Ovary (tissue), 10 donors: ENCODE measurements around the gene ASPSCR1. TPM values are rescaled to one million over a fixed set of nuclear protein-coding genes. Genes with fewer than 3 reads are reported as not detected.
A peak's percentile ranks its signal among the peaks of the same experiment; 100 is the strongest.

ENCODE experiments used
- DNase-seq, 5 donors: peaks; one replicate each; pipeline ENCODE4 v3.0.0-alpha.2; 2019 to 2020
- H3K27ac ChIP-seq, 2 donors: fragments of 200-600 bp; one replicate each; pipeline versions ENCODE4 v1.5.1 to v1.8.0; 2019 to 2022
- H3K27me3 ChIP-seq: fragments of 200-600 bp; one replicate; pipeline ENCODE4 v1.8.0; 2022
- H3K36me3 ChIP-seq: fragments of 200-600 bp; sonication (generic); one replicate; pipeline ENCODE4 v1.5.1; 2019
- H3K4me1 ChIP-seq: one replicate; pipeline ENCODE4 v1.8.1; 2013; ENCODE audit warnings: mild to moderate bottlenecking, moderate library complexity; ENCODE audit not compliant: insufficient read depth
- H3K4me3 ChIP-seq: fragments of 200-600 bp; sonication (generic); one replicate; pipeline ENCODE4 v1.5.1; 2017
- H3K9me3 ChIP-seq, 2 donors: fragments of 200-600 bp in 1 of 2; sonication (generic) in 1 of 2; one replicate each; pipeline versions ENCODE4 v1.5.1 to v1.8.1; 2013 to 2019; ENCODE audit warnings: mild to moderate bottlenecking in 1 of 2, moderate library complexity in 1 of 2
- EP300 ChIP-seq: sonication (generic); formaldehyde crosslinking; IDR thresholded peaks from one replicate; pipeline ENCODE4 v1.6.1; 2017; ENCODE audit warnings: antibody characterized with exemption
- POLR2A ChIP-seq: fragments of 450-650 bp; IDR thresholded peaks from one replicate; pipeline ENCODE4 v1.6.1; 2017; ENCODE audit warnings: antibody characterized with exemption, mild to moderate bottlenecking, moderate library complexity
- WGBS, 3 donors: extraction: QIAGEN DNeasy Blood & Tissue Kit in 1 of 3; methylation state at CpG; one replicate each; pipeline versions ENCODE4 v1.1.5 to v1.1.7; 2013 to 2017; 5-methylcytosine and 5-hydroxymethylcytosine counted together
- intact Hi-C, 4 donors: fragments of 100-400 bp; cut with DNase I; formaldehyde crosslinking; loops; one replicate each; pipeline versions ENCODE4 v1.11.0 to v1.15.1; 2022 to 2023
- long read RNA-seq, 3 donors: library from polyadenylated mRNA in 2 of 3; unstranded in 2 of 3; transcript quantifications; one replicate each; pipeline ENCODE4 v2.0.0 and lab custom pipeline, GENCODE V29; 2021 to 2026
- polyA plus RNA-seq, 2 donors: library from polyadenylated mRNA; stranded (reverse); fragments of 200-250 nt in 1 of 2; fragments of 350-450 nt in 1 of 2; fragmentation: Illumina TruSeq in 1 of 2; extraction: RNeasy Lipid Tissue Mini Kit (QIAGEN cat#74804) in 1 of 2; gene quantifications; one replicate each; pipeline ENCODE4 v1.2.3, GENCODE V29; 2013 to 2014
- total RNA-seq, 7 donors: library from RNA; depleted of rRNA in 2 of 7; stranded (reverse); fragments of >200 nt in 2 of 7; fragmentation: NEBNext Ultra II Directional in 3 of 7; extraction: Animal tissue kit (Norgen Biotek cat#: 25700) in 3 of 7; gene quantifications; one replicate each; pipeline versions ENCODE4 v1.1.0 to v1.2.4, GENCODE V29; 2016 to 2023
- TF ChIP-seq, protein P1 (sequence below), 3 donors: fragments of 450-650 bp in 2 of 3; fragments of 200-600 bp in 1 of 3; IDR thresholded peaks; one replicate each; pipeline versions ENCODE4 v1.5.1 to v1.8.0; 2016 to 2022; ENCODE audit warnings: antibody characterized with exemption in 3 of 3, mild to moderate bottlenecking in 1 of 3
- donor health status: DM: no; HTN: no; CAD: no; lungs with moderate emphysema.
- donor health status: DM: no; HTN: no; CAD: no.
- donor health status: Bipolar disorder and iron deficiency.
- donor health status: DM: yes; HTN: yes; CAD: no.
- donor health status: DM: no; HTN: no; CAD: no.
- donor health status: DM: yes; HTN: yes; CAD: no.

ASPSCR1 gene
- total RNA-seq (10 to 100 TPM; 18.0 to 39.9 (median 25.8) TPM), polyA plus RNA-seq (10 to 100 TPM in 1 of 2 donors, 1 to 10 TPM in 1; 1.6 to 24.3 TPM)
- long read RNA-seq, donor 1, full-length matches to known transcripts, result 49 of 123 reads
- long read RNA-seq, donor 1, partial matches to known transcripts, result 18 of 123 reads
- long read RNA-seq, donor 1, other reads (novel, unspliced or antisense), result 56 of 123 reads
- long read RNA-seq, donor 2, transcript ASPSCR1-202 (16 exons, 1,843 nt), result major isoform, 8 of 111 reads
- long read RNA-seq, donor 2, partial matches to known transcripts, result 23 of 111 reads
- long read RNA-seq, donor 2, other reads (novel, unspliced or antisense), result 80 of 111 reads
- long read RNA-seq, donor 3, transcript ASPSCR1-202 (16 exons, 1,843 nt), result major isoform, 48 of 79 reads
- long read RNA-seq, donor 3, partial matches to known transcripts, result 8 of 79 reads
- long read RNA-seq, donor 3, other reads (novel, unspliced or antisense), result 21 of 79 reads

DNA sequence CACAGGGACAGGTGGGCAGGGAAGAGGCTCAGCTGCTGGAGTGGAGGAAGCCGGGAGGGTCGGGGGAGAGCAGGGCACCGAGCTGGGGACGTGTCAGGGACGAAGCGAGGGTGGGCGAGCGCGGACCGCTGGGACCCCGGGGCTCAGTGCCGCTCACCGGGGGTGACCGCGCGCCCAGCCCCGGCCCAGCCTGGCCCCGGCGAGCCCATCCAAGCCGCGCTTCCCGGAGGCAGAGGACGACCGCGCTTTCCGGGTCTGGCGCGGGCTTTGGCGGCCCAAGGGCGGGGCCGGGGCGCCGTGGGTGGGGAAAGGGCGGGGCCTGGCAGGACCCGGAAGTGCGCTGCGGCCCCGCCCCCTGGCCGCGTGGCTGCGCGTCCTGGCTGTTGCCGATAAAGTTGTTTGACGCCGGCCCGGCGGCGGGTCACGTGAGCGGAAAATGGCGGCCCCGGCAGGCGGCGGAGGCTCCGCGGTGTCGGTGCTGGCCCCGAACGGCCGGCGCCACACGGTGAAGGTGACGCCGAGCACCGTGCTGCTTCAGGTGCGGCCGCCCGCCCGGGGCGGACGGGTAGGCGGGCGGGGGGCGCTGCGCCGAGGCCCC lies at the start of gene ASPSCR1:
TSS of gene ASPSCR1 (plus strand) at position 419 of the 598 bp plus-strand sequence. CDS start at position 437, 18 bp downstream.
- Histone ChIP-seq H3K27ac (peak within 1 kb of the TSS; percentile 26 to 68), H3K27me3 (no peaks in the 10 kb centered on the region), H3K4me3 (peak within 1 kb of the TSS; percentile 65), H3K9me3 (no peaks in the 10 kb centered on the region), H3K36me3 (no peaks in the 10 kb centered on the region), H3K4me1 (peaks cover 6% of the 10 kb centered on the region)
- no peak for TF ChIP-seq EP300
- peak; percentile 55 for TF ChIP-seq POLR2A
- TF ChIP-seq, protein P1, sequence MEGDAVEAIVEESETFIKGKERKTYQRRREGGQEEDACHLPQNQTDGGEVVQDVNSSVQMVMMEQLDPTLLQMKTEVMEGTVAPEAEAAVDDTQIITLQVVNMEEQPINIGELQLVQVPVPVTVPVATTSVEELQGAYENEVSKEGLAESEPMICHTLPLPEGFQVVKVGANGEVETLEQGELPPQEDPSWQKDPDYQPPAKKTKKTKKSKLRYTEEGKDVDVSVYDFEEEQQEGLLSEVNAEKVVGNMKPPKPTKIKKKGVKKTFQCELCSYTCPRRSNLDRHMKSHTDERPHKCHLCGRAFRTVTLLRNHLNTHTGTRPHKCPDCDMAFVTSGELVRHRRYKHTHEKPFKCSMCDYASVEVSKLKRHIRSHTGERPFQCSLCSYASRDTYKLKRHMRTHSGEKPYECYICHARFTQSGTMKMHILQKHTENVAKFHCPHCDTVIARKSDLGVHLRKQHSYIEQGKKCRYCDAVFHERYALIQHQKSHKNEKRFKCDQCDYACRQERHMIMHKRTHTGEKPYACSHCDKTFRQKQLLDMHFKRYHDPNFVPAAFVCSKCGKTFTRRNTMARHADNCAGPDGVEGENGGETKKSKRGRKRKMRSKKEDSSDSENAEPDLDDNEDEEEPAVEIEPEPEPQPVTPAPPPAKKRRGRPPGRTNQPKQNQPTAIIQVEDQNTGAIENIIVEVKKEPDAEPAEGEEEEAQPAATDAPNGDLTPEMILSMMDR (IDR thresholded peaks at IDR 0.05), result no peak
- peak; percentile 89 to 95 (median 93) for DNase-seq
- WGBS, 3 donors, result 1% methylated on average over 50 to 76 of the region's 76 CpGs
- intact Hi-C loops, result no loop called here

- Histone ChIP-seq H3K27me3 (no peaks in the 10 kb centered on the region), H3K4me1 (peaks cover 23% of the 10 kb centered on the region), H3K9me3 (no peaks in the 10 kb centered on the region), H3K4me3 (peak within 1 kb of the TSS; percentile 92), H3K36me3 (no peaks in the 10 kb centered on the region), H3K27ac (peak within 1 kb of the TSS; percentile 86 to 87)
- peak; percentile 91 to 96 (median 93) for DNase-seq
- intact Hi-C loops, result no loop called here
- WGBS, 3 donors, result 0 to 1% (median 1%) methylated on average over 59 to 98 of the region's 98 CpGs
- TF ChIP-seq, protein P1 (IDR thresholded peaks at IDR 0.05), result peak in 2 of 3 donors; percentile 33 to 41
- TF ChIP-seq EP300 (no peak), POLR2A (peak; percentile 55)
These were observed 49.5 kb upstream of the ASPSCR1 start, which contains the start of gene MAFG for GRCh38 chr17:81927653-81928543. TSS of gene MAFG (minus strand) at chr17:81927735. CDS start at chr17:81923185, 4,550 bp downstream.

GRCh38 chr17:81928544-81929252 lies 48.7 kb upstream of the ASPSCR1 start:
- H3K27ac ChIP-seq, result no peak overlapping the region
- no peaks in the 10 kb centered on the region for H3K36me3 ChIP-seq
- intact Hi-C loops, result no loop called here
- peaks cover 19% of the 10 kb centered on the region for H3K4me1 ChIP-seq
- H3K9me3 ChIP-seq, result no peaks in the 10 kb centered on the region
- no peaks in the 10 kb centered on the region for H3K27me3 ChIP-seq
- peak in 2 of 5 donors; percentile 12 to 39 for DNase-seq
- TF ChIP-seq EP300 (no peak), POLR2A (no peak)
- TF ChIP-seq, protein P1 (IDR thresholded peaks at IDR 0.05), result no peak
- peak overlapping the region; percentile 92 for H3K4me3 ChIP-seq
- 30 to 38% (median 37%) methylated on average over 38 to 44 of the region's 44 CpGs for WGBS, 3 donors
